GM21526 (cell line): ENCODE data around the gene SLC27A5.
"Not testable (repeated sequence)": the region's sequence is repeated elsewhere in the genome, so short reads cannot be mapped to it uniquely, and the experiment has no call there.

Source experiments
- ATAC-seq: cut with Tn5 transposase; IDR thresholded peaks from one replicate; pipeline ENCODE4 v1.9.1; 2021; ENCODE audit warnings: moderate library complexity; ENCODE audit not compliant: unreplicated experiment, low FRiP score

Gene SLC27A5

DNA sequence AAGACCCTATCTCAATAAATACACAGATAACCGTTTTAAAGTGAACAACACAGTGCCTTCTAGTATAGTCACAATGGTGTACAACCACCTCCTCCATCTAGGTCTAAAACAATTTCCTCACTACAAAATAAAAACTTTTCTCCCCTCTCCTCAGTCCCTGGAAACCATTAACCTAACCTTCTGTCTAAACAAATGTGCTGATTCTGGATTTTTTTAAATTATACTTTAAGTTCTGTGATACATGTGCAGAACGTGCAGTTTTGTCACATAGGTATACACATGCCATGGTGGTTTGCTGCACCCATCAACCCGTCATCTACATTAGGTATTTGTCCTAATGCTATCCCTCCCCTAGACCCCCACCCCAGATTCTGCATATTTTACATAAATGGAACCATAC lies 17.6 kb upstream of the SLC27A5 start:
- ATAC-seq = no peak

DNA sequence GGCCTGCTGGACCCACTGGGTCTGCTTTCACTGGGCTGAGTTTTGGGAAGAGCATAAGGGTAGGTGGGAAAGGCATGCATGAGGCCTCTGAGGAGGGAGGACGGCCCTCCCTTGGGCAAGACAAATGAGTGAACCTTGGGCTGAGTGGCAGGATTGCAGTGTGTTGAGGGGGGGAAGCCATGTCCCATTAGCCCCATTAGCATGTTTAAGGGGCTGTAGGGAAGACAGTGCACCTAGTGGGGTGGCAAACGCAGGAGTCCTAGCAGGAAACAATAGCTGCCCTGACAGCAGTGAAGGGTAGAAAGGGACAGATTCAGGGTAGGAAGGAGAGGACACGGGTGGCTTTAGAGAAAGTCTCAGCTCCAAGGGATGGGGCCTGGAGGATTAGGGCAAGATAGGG lies 10.9 kb upstream of the SLC27A5 start:
- ATAC-seq = no peak

DNA sequence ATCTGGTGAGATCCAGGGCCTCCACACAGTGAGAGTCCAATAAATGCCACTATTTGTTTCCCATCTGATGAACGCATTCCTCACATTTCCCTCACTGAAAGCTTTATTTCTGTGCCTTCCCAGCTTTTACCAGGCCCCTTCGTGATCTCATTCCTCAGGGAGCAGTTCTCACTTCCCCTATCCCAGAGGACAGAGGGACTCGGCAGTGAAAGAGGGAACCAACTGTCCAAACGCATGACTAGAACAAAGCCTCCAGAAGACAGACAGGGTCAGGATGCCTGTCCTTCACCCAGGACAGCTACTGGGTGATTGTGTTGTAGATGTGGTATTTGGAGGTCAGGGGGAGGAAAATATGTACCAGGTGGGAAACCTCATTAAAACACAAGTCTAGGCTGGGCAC lies 9.9 kb upstream of the SLC27A5 start:
- no peak for ATAC-seq

DNA sequence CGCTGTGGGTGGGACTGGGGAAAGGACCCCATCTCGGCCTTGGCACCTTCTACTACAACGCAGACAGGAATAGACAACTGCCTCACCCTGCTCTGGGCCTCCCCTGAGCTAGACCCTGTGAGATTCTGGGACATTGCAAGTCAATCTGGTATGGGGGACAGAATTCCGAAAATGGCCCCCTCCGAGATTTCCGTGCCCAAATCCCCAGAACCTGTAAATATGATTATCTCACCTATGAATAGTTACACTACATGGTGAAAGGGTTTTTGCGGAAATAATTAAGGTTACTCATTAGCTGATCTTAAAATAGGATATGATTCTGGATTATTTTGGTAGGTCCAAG lies 8.4 kb upstream of the SLC27A5 start:
- no peak for ATAC-seq

DNA sequence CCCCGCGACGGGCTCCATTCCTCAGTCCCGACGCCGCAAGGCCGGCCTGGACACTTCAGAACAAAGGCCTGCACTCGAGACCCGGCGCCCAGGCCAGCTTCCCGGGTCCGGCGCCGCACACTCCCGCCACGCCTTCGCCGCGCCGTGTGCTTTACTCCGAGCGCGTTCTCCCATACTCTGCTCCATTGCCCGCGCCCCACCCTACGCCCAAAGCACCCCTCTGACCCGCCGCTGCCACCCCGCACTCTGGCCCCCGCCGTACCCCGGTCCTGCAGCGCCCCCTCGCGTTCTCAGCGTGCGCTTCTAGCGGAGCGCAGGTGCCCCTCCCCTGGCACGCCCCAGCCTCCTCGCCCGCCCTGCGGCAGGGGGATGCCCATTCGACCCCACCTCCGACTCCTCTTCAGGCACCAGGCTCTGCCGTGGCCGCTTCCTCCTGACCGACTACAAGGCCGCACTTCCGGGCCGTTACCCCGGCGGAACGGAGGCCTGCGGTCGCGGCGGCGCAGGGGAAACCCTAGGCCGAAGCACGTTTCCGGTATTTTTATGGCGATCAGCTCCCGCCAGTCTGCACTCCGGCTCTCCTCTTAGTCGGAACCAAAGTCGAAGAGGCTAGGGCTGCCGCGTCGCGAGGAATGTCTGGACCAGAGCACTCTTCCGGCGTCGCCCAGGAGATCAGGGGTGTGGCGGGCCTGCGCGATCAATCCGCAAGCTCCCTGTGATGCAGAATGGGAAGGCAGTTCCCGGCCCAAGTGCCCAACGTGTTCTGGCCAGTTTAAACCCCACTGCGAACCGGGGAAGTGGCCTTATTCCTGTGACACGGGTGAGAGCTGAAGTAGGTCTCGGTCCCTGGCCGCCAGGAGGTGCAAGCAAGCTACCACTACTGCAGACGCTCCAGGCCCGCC lies 7.8 kb upstream of the SLC27A5 start, which contains the start of gene ZBTB45:
ZBTB45 (minus strand) TSS at position 456 of the 902 bp plus-strand sequence. CDS start 2,137 bp downstream, outside the sequence.
- peak; percentile 76 for ATAC-seq

DNA sequence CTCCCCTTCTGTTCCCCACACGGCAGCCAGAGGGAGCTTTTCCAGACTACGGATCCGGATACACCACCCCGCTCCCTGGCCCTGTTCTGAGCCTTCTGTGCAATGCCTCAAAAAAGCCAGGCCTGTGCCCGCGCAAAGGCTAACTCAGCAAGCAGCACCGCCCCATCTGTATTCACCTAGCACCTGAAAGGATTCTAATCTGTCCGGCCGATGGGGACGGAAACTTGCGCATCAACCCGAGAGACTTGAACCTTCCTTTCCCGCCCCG lies 7.2 kb upstream of the SLC27A5 start:
- ATAC-seq = no peak

DNA sequence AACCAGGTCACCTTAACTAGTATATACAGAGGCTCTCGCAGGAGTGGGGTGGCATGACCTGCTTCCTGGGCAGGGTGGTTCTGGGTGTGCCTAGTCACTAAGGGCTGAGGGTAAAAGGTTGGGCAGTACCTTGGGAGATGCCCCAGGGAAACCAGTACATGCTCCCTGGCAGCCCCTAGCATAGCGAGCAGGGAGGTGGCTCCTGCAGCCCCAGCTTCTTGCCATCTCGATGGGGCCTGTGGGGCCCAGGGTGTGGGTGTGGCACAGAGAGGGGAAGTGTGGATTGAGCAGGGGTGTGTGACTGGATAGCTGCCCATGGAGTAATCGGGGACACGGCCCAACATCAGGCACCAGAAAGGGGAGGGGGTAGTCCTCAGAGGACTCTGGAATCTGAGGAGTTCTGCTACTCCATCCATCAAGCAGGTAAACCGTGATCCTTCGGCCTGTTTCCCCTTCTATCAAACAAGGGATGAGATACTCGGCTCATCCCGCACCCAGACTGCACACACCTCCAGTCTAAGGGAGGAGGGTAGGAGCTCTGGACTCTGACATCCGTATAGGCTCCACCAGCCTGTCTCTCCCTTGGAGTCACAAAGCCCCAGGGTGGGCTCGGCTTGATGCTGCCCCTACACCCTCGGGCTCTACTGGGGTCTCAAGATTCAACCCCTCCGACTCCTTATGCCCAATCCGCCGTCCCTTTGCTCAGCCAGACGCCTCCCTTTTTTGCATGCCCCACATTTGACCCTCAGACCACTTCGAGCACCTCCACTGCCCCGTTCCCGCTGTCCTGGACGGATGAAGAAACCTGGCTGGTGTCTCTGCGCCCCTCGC lies 6.7 kb upstream of the SLC27A5 start:
- ATAC-seq = no peak

DNA sequence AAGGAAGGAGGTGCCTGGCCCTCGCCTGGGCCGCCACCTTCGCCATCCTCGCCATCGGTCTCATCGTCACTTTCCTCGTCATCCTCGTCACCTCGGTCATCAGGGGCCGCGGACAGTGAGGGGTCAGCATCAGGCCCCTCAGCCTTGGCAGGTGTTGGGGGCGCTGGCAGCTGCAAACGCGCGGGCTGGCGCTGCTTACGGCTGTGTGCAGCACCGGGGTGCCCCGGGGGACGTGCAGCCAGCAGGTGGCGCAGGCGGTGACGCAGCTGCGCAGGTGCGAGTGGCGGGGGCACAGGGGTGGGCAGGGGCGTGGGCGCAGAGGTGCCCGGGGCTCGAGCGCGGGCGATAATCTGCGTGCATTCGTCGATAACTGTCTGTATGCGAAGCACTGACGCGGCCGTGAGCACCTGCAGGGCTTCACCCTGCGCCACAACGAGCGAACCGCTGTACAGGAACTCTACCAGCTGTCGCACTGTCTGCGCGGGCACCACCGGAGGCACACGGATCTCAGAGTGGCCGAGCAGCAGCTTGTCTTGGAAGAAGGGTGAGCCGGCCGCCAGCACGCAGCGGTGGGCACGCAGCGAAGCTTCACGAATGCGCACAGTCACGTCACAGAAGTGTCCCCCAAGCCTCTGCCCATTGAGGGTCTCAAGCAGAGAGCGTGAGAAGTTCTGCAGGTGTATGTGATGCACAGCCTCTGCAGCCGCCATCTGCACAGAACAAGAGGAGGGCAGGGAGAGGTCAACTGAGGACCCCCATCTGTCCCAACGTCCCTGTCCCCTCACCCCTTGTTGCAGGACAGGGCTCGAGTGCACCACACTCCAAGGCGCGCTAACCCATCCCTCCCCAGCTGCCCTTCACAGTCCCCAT lies 5.4 kb upstream of the SLC27A5 start:
- no peak for ATAC-seq

DNA sequence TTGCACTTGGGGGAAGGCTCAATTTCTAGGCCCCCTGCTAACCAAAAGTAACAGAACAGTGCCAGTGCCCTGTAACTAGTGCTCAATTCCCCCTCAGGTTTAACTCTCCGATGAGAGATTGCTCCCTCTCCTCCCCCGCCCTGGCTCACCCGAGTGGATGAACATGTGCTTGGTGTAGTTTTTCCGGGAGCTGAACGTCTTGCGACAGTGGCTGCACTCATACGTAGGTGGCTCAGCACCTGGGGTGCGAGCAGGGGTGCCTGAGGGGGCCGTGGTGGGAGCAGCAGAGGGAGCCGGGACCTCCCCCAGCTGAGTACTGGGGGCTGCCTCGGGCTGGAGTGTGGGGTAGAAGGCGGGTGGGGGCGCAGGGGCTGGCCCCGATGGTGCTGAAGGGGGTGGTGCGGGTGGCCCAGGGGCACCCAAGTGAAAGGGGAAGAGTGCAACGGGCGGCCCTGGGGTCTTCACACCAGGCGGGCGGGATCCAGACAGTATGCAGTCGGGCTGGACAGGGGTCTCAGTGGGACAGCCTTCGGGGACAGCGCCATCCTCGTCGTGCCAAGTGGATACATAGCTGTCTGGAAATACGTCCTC lies 4.5 kb upstream of the SLC27A5 start:
- no peak for ATAC-seq

DNA sequence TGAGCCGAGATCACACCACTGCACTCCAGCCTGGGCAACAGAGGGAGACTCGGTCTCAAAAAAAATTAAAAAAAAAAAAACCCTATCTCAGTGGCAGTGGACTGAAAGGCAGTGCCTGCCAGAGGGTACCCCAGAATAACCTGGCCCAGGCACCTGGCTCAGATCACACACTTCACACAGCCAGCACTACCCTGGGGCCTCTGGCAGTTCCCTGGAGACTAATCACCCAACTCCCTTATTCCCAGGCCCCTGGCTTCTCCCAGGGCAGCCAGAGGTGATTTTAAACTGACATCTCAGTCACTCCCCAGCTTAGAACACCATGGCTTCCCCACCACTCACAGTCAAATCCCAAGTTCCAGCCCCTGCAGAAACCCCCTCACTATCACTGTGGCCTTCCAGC lies 3.5 kb upstream of the SLC27A5 start:
- ATAC-seq = no peak

DNA sequence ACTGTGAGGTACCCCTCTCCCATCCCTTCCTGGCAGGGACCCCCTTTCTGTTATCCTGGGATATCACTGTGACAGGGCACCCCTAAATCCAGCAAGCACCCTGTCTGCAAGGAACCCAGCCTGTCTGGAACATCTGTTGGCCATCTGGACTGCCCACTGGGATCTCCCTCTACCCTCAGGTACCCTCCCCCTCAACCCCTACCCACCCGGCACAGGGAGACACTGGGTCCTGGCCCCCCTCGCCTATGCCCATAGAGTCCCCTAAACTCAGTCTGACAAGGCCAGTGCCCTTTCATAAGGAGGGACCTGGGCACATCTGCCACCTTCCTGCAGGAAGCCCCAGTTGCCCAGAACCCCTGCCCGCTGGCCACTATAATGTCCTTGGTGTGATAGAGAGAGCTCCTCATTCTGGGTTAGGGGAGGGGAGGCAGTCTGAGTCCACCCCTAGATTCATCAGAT lies 2.8 kb upstream of the SLC27A5 start:
- ATAC-seq = no peak

DNA sequence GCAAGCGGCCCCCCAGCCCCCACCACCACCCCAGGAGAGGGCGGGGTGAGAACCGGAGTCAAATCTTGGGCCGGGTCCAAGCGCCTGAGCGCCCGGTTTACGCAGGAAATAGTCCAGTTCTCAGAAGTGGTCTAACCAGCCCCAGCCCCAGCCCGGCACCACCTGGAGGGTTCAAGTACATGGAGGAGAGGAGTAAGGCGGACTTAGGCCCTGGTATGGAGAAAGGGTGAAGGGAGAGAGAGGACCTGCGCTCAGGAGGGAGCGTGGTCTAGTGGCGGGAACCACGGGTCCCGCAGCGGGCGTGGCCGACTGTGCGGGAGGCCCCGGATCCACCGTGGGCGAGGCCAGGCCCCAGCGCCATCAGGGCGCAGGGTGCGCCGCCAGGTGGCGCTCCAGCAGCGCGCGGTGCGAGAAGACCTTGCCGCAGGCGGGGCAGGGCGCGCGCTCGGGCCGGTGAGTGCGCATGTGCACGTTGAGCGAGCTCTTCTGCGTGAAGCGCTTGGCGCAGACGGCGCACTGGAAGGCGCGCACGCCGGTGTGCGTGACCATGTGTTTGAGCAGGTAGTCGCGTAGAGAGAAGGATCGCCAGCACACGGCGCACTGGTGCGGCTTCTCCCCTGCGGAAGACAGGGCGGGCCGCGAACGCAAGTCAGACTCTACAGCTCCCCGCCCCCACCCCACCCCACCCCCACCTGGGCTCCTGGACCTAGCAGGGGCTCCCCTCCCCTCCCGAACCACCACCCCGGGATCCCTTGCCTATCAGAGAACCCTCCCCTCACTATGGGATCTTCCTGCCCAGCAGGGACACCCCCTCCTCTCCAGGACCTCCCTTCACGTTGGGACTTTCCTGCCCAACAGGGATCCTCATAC lies 2.1 kb upstream of the SLC27A5 start:
- peak; percentile 52 for ATAC-seq

DNA sequence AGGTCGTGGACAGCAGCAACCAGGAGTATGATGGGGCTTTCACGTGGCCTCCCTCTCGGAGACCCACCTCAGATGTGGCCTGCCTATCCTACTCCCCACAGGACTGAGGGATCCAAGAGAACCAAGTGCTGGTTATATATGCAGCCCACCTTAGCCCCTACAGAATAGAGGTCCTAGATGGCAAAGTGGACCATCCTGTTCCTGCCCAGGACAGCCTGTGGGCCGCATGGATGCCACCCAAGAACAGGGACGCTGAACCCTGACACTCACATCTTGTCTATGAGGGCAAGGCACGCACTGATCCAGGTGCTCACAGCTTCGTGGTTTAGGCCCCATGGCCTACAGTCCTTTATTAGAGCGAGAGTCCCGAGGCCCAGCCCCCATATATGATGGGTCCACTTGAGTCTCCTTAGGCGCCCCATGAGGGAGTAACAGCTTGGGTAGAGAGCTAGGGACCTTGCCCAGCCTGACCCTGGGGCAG lies 1.5 kb upstream of the SLC27A5 start:
- ATAC-seq = no peak

DNA sequence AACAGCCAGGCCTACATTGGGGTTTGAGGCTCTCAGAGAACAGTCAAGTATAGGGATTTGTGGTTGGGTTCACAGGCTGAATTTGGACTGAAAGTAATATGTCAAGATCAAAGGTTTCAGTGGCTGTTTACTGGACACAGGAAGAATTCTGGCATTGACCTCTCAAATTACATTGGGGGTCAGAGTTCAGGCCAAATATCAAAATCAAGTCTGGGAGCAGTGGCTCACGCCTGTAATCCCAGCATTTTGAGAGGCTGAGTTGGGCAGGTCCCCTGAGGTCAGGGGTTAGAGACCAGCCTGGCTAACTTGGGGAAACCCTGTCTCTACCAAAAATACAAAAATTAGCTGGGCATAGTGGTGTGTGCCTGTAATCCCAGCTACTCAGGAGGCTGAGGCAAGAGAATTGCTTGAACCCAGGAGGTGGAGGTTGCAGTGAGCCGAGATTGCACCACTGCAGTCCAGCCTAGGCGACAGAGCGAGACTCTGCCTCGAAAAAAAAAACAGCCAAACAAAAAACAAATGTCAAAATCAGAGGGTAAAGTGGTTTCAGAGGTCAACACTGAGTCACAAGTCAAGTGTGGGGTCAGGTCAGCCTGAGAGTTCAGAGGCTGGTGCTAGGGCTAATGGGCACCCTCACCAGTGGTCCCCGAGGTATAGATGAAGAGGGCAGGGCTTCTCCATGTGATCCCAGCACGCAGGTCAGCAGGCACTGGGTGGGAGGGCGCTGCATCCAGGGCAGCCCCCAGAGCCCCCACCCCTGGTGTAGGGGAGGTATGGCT lies 1.5 kb downstream of the SLC27A5 start:
- no peak for ATAC-seq

DNA sequence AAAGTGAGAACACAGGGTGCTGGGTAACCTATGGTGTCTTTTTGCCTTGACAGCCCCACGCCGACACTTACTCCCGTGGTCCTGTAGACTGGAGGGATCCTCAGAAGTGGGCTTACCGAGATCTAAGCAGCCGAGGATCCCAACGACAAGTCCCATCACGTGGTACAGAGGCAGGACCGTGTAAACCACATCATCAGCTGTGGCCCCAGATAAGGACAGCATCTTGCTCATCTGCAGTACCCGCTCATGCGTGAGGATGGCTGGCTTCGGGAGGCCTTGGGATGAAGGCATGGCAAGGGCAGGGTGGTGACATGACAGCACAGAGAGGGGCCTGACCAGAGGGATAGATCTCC lies 2.1 kb downstream of the SLC27A5 start:
- ATAC-seq = no peak

DNA sequence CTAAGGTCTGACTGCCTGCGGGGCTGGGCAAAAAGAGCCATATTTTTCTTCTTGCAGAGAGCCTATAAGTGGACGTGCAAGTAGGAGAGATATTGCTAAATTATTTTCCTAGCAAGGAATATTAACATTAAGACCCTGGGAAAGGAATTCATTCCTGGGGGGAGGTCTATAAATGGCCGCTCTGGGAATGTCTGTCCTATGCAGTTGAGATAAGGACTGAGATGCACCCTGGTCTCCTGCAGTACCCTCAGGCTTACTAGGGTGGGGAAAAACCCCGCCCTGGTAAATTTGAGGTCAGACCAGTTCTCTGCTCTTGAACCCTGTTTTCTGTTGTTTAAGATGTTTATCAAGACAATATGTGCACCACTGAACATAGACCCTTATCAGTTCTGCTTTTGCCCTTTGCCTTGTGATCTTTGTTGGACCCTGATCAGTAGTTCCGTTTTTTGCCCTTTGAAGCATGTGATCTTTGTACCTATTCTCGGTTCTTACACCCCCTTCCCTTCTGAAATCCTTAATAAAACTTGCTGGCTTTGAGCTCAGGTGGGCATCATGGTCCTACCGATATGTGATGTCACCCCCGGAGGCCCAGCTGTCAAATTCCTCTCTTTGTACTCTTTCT lies 4.1 kb downstream of the SLC27A5 start:
- not testable (repeated sequence) for ATAC-seq

DNA sequence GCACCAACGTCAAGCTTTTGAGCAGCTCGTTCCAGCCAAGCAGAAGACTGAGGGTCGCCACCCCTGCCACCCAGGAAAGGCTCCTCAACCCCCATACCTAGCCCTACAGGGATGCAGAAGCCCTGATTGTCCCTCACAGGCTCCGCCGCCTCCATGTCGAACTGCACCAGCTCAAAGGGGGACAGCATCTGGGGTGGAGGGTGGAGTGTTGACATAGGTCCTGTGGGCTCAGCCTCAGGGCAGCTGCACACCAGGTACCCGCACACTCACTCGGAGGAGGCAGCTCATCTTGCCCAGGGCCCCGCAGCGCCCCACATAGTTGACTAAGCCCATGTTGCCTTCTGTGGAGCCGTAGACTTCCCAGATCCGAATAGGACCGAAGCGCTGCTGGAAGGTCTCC lies 11.6 kb downstream of the SLC27A5 start:
- ATAC-seq = no peak
